HL-60 (cell line): ENCODE results near the gene AP1M2.

Source experiments
- DNase-seq, 2 experiments: peaks; one replicate each; pipeline ENCODE4 v3.0.0-alpha.2; 2010 to 2020; ENCODE audit warnings: low read depth in 1 of 2, low spot score in 1 of 2
- H3K27ac ChIP-seq: fragments of 250-450 bp; sonication (Bioruptor Pico); replicated peaks from 2 replicates; pipeline ENCODE4 v1.5.1; 2020; ENCODE audit warnings: mild to moderate bottlenecking, moderate library complexity
- H3K27me3 ChIP-seq: fragments of 250-450 bp; sonication (Bioruptor Pico); 2 replicates; pipeline ENCODE4 v1.5.1; 2021; ENCODE audit warnings: mild to moderate bottlenecking, moderate library complexity; ENCODE audit not compliant: insufficient read depth, poor library complexity, severe bottlenecking
- H3K4me3 ChIP-seq: replicated peaks from 2 replicates; pipeline ENCODE4 v1.5.1; 2011; ENCODE audit warnings: mild to moderate bottlenecking, control low read depth, low read length; ENCODE audit not compliant: insufficient read depth
- CTCF ChIP-seq: IDR thresholded peaks from one replicate; pipeline ENCODE4 v1.5.1; 2011; ENCODE audit warnings: low read length, control low read depth, inconsistent platforms; ENCODE audit not compliant: insufficient read depth
- GABPA ChIP-seq: IDR thresholded peaks from 2 replicates; pipeline ENCODE4 v1.6.1; 2012; ENCODE audit warnings: low read depth
- POLR2AphosphoS5 ChIP-seq: IDR thresholded peaks from 2 replicates; pipeline ENCODE4 v1.6.1; 2012; ENCODE audit warnings: low read depth
- REST ChIP-seq: IDR thresholded peaks from 2 replicates; pipeline ENCODE4 v1.6.1; 2012; ENCODE audit warnings: low read depth; ENCODE audit not compliant: insufficient replicate concordance
- SPI1 ChIP-seq: IDR thresholded peaks from 2 replicates; pipeline ENCODE4 v1.6.1; 2012; ENCODE audit warnings: low read depth, mild to moderate bottlenecking, borderline replicate concordance

AP1M2 gene

GRCh38 chr19:10568826-10569651 lies 18.1 kb downstream of the AP1M2 start, which contains the start of gene CDKN2D:
CDKN2D (minus strand) TSS chr19:10568979; CDS start chr19:10568653, 326 bp downstream.
- peak; percentile 97 to 100 for DNase-seq
- Histone ChIP-seq H3K27ac (peak within 1 kb of the TSS; percentile 95), H3K4me3 (peak within 1 kb of the TSS; percentile 76), H3K27me3 (no peaks in the 10 kb centered on the region)
- peak; percentile 60 for TF ChIP-seq REST
- TF ChIP-seq CTCF, result no peak
- TF ChIP-seq SPI1, result no peak
- no peak for TF ChIP-seq GABPA
- TF ChIP-seq POLR2AphosphoS5, result peak; percentile 59; the same call in 1 of the 2 replicates

GRCh38 chr19:10568062-10568825 lies 18.9 kb downstream of the AP1M2 start:
- peak in 1 of 2 experiments; percentile 35 for DNase-seq
- H3K27me3 ChIP-seq, result no peaks in the 10 kb centered on the region
- peak overlapping the region; percentile 64 for H3K27ac ChIP-seq
- TF ChIP-seq SPI1, result no peak
- TF ChIP-seq REST, result no peak
- TF ChIP-seq CTCF, result no peak
- TF ChIP-seq POLR2AphosphoS5, result no peak
- no peak for TF ChIP-seq GABPA
- peak overlapping the region; percentile 76 for H3K4me3 ChIP-seq

GRCh38 chr19:10567656-10568055 lies 19.5 kb downstream of the AP1M2 start:
- Histone ChIP-seq H3K4me3 (peak overlapping the region; percentile 76), H3K27ac (peak overlapping the region; percentile 85), H3K27me3 (no peaks in the 10 kb centered on the region)
- no peak for DNase-seq
- TF ChIP-seq GABPA (no peak), REST (no peak), CTCF (no peak)
